ENCODE measurements around the gene ZNF736.

GRCh38 chr7:64313740-64314491 is at the start of gene ZNF736:
- no peak for TF ChIP-seq CTCF (IDR thresholded peaks at IDR 0.05)
- no peak for TF ChIP-seq ZFX (IDR thresholded peaks at IDR 0.05; ENCODE audit: borderline replicate concordance)
